HG03095 (cell line): ENCODE measurements around the gene BCAP31.
"Not testable (repeated sequence)": the region's sequence is repeated elsewhere in the genome, so short reads cannot be mapped to it uniquely, and the experiment has no call there.

Experiments used
- ATAC-seq: cut with Tn5 transposase; IDR thresholded peaks from one replicate; pipeline ENCODE4 v1.9.1; 2021; ENCODE audit warnings: moderate library complexity; ENCODE audit not compliant: unreplicated experiment

BCAP31 gene

DNA sequence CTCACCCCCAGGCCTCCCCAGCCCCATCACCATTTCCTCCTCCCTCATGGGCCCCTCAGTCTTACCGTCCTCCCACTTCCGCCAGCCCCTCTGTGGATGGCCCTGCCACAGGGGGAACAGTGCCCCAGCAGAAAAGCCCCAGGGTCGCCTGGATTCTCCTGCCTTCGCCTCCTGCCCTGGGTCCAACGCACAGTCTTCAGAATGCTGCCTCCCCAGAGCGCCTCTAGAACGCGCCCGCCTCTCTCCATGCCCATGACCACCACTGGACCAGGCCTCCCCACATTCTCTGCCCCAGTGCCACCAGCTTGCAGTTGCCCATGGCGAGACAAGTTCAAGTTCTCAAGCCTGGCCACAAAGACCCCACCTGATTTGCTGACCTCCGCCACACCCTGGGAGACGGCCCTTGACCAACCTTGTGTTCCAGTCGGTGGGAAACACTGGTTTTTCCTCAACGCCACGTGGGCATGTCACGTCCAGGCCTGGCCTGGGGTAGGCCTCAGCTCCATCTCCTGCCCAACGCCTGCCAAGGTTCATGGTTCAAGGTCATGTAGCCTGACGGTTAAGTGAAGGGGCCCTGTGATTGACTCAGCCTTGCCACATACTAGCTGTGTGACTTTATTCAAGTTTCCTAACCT lies 39.2 kb upstream of the BCAP31 start:
- no peak for ATAC-seq

DNA sequence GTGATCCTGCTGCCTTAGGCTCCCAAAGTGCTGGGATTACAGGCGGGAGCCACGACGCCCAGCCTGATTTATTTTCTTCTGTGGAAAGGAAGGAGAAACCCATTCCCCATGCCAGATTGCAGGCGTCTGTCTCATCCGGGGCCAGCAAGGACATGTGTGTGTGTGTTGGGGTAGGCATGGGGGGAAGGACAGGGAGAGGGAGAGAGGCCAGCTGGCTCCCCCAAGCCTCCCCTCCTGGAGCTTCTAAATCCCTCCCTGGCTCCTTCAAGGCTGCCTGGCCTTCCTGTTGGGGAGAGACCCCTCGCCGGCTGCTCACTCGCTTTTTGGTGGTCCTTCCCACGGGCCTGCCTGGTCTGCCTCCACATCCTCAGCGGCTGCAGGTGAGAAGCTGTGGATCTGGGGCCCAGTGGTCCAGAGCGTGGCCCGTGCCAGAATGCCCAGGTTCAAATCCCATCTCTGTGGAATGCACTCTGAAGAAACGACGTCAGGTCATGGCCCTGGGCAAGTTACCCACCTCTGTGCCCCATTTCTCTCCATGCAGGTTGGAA lies 38.5 kb upstream of the BCAP31 start:
- no peak for ATAC-seq

DNA sequence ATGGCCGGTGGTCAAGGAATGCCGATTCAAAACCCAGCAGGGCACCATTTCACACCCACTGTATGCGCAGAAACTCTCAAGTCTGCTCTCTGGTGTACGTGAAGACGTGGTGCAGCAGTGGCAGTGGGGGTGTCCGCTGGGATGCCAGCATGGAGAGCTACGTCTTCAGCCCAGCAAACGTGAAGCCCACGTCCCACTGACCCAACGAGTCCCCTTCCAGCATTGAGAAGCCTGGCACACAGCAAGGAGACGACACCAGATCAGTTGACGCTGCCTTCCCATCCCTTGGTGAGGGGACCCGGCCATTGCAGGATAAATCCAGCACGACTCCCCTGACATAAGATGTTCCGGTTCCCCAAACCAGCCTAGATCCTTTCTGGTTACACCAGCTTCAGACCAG lies 37.7 kb upstream of the BCAP31 start:
- ATAC-seq = no peak

DNA sequence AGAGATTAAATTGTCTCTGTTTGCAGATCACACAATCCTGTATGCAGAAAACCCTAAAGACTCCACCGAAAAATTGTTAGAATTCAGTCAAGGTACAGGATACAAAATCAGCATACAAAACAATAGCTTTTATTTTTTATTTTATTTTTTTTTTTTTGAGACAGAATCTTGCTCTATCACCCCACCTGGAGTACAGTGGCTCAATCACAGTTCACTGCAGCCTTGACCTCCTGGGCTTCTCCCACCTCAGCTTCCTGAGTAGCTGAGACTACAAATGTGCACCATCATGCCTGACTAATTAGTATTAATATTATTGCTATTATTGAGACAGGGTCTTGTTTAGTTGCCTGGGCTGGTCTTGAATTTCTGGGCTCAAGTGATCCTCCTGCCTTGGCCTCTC lies 30.9 kb upstream of the BCAP31 start:
- no peak for ATAC-seq

DNA sequence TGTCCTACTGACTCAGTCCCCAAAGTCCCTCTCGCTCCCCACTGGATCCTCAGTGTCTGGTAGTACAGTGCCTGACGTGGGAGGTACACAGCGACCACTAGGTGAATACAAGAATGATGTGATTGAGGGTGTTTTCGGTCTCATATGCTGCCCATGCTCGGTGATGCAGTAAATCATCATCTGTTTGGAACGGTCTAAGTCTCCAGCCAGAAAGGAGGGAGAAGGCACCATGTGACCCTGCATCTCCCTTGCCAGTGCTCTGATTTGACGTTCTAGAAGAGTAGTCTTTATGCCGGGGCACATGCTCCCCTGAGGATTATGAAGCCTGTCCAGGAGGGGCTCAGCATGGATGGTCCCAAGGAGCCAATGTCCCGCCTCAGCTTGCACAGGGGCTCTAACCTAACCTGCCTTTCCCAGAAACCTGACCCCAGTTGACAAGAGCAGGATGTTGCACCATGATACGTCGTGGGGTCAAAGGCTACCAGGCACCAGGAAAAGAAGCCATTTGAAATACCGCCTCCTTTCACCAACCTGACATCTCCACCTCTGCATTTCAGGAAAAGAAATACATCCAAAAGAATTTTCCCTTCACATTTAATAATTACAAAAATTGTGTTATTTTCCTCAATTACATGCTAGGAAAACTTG lies 26.1 kb upstream of the BCAP31 start:
- ATAC-seq = no peak

DNA sequence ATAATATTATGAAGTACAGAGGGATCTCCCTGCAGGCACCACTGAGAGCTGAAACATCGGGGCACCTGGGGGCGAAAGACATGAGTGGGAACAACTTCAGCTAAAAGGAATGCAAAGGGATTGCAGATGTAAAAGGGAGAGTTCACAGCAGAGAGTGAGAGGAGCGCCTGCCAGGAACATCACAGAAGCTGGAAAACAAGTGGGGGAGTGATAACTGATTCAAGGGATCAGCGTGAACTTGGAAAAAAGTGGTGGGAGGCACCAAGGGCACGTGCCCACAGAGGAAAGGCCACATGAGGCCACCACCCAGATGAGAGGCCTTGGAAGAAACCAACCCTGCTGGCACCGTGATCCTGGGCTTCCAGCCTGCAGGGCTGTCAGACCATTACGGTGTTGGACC lies 24.8 kb upstream of the BCAP31 start:
- ATAC-seq = not testable (repeated sequence)

DNA sequence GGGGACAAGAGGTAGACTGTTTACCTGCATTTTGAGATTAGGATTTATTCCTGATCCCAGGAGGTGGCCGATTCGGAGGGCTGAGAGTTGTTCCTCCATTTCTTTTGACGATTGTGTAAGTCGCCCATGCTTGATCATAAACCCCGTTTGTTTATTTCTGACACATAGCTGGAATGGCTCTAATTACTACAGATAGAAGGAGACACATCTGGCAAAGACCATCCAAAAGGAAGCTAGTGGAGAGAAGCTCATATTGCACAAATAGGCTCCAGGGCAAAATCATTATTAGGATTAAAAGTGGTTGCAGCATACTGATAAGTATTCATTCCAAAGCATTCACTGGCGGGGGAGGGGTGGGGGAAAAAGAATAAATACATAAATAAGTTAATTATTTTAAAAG lies 22.8 kb upstream of the BCAP31 start:
- ATAC-seq = not testable (repeated sequence)

DNA sequence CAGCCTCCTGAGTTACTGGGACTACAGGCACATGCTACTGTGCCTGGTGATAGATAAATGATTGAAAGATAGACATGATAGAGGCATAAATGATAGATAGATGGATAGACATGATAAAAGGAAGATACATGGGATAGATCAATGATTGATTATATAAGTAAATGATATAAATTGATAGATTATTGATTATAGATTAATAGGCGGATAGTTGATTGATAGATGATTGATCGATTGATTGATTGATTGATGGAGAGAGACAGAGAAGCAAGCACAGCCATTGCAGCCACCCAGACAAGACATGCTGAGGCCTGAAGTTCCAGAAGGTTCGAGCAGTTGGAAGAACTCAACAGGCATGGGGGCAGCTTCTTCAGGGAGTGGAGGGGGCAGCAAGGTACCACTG lies 22.2 kb upstream of the BCAP31 start:
- no peak for ATAC-seq

DNA sequence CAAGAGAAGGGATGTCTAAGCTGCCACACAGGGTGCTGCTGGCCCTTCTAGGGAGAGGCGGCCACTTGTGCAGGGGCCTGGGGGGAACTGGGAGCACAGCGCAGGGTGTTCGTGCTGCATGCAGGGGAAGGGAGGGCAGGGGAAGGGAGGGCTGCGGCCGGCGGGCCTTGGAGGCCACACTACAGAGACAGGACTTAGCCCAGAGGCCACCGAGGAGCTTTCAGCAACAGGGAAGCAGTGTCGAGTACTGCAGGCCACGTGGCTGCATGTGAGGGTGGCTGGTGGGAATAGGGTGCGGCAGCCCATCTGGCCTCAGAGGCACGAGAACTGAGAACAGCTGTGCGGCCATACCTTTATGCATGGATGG lies 20.9 kb upstream of the BCAP31 start:
- not testable (repeated sequence) for ATAC-seq

DNA sequence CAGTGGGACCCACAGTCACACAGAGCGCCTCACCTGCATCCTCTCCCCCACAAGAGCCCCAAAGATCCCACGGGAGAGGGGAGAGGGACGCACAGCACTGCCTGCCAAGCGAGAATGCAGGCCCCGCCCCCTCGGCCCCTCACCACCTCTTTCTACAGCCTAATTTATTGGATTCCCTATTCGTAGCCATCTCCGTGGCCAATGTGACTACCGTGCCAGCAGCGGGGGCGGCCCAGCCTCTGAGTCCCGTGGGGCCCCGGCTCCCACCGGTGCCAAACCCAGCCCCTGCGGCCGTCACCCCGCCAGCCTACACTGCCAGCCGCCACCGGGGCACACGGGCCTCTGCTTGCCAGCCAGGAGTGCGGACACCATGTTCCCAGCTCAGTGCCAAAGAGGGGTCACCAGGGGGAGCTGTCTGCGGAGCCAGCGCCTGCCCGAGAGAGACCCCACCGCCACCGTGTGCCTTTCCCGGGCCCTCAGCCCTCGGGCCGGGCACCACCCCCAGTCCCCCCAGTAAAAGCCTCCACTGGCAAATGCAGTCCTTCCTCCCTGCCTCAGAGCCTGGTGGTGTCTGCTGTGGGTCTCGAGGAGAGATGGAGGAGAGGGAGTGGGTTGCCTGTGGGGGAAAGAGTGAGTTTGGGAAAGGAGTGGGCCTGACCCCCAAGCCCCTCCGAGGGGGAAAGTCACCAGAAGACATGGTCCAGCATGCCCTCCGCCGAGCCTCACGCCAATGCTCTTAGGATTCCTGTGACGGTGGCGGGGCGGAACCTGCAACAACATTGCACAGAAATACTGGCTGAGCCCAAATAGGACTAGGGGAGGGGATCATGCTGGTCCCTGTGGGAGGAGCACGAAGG lies 20.3 kb upstream of the BCAP31 start:
- no peak for ATAC-seq

DNA sequence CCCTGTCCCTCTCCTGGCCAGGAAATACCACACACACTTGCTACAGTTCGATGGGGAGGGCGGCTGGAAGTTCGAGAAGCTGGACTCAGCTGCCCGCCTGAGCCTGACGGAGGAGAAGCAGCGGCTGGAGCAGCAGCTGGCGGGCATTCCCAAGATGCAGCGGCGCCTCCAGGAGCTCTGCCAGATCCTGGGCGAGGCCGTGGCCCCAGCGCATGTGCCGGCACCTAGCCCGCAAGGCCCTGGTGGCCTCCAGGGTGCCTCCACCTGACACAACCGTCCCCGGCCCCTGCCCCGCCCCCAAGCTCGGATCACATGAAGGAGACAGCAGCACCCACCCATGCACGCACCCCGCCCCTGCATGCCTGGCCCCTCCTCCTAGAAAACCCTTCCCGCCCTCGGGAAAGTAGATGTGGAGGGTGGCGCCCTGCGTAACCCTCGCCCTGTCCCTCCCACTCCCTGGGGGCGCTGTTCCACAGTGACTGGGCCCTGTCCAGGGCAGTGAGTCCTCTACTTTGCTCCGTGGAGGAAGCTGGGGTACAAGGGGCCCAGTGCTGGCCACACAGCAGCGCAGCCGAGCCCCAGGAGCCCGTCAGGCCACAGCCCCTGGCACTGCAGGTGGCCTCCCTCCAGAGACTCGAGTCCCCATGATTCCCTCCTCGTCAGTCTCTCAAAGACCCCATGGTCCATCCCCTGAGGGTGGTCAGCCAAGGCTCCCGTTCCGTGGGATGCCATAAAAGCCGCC lies 19.5 kb upstream of the BCAP31 start:
- ATAC-seq = not testable (repeated sequence)

DNA sequence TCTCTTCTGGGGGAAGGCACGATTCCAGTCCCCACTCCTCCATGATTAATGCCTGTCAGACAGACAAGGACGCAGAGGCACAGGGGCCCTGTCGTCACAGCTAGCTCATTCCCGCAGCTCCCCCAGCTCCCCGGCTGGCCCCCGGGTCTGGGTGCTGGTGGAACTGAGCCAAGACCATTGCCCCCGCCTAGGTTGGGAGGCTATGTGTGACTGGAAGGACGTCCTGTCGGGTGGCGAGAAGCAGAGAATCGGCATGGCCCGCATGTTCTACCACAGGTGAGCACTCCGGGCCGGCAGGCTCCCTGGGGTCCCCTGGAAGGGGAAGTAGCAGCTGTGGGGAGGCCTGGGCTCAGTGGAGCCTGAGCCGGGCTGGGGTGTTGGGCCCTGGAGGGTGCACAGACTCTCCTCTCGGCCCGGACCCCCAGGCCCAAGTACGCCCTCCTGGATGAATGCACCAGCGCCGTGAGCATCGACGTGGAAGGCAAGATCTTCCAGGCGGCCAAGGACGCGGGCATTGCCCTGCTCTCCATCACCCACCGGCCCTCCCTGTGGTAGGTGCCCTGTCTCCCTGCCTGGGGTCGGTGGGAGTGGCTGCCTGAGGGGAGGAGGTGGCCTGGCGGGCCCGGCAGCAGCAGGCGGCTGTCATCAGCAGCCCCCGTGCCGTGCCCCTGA lies 18.7 kb upstream of the BCAP31 start:
- not testable (repeated sequence) for ATAC-seq

DNA sequence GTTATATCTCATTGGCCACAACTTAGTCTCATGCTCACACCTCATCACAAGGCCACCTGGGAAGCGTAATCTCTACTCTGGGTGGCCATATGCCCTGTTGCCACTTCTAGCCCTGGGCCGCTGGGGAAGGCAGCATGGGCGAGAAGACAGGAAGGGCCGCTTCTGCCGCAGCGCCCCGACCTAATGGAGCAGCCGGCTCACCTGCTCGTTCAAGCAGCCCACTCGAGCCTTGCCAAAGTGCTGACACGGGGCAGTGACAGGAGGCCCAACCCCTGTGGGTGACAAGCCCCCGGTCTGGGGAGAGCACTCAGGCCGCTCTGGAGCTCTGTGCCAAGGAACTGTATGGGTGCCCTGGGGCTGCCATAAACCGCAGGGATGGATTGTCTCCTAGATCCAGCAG lies 17.9 kb upstream of the BCAP31 start:
- ATAC-seq = not testable (repeated sequence)

DNA sequence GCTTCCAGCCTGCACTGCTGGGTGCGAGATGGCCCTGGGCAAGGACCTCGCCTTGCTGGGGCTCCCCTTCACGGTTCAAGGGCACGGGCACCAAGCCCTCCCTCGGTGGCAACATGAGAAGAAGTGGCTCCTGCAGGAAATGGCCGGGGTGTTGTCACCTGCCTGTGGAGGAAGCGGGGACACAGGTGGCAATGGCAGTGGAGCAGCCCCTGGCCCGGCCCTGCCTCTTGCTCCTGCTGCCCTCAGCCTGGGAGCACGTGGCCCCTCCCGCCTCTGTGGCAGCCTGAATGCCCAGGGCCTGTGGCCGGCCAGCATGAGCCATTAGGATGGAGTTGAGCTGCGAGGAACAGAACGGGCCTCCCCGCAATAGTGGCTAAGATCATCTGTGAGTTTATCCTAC lies 17.3 kb upstream of the BCAP31 start:
- ATAC-seq = no peak

DNA sequence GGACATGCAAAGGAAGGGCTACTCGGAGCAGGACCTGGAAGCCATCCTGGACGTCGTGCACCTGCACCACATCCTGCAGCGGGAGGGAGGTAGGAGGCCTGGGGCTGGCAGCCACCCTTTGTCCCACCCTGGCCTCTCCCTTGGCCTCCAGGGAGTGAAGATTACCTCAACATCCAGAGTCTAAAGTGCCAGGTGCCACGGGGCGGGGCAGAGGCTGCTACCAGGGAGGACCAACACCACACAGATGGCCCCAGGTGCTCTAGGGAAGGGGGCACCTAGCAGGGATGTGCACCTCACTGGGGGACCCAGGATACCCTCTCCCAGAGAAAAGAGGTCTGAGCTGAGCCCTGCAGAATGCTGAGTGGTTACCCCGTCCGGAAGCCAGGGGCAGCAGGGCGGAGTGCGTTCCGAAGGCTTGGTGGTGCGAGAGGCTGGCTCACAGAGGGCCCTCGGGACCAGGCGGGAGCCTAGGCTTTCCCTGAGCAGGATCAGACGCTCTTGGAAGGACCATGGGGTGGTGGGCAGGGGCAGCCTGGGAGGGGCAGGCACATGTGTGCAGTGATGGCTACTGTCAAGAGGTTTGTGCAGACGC lies 16.5 kb upstream of the BCAP31 start:
- no peak for ATAC-seq

DNA sequence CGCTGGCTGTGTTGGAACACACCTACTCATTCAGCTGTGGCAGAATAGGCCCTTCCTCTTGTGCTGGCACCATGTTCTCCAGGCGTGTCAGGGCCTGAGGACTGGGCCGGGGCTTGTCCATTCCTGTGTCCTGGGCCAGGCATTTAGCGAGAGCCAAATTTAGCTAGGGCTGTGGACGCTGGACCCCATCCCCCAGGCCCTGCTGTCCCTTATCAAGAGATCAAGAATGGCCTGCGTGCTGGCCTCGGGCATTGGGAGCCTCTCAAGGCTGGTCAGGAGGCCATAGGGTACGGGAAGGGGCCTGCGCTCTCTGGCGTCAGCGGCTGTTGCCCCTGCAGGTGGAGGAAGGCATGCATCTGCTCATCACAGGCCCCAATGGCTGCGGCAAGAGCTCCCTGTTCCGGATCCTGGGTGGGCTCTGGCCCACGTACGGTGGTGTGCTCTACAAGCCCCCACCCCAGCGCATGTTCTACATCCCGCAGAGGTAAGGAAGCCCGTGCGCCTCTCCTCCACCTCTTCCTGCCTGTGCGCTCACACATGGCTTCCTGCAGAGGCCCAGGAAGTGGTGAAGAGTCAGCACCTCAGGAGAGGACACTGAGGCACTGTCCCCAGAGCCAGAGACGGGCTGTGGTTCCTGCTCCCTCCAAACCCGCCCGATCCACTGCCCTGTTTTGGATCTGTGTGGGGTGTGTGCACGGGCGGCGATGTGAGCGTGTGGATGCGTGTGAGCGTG lies 15.7 kb upstream of the BCAP31 start:
- no peak for ATAC-seq

DNA sequence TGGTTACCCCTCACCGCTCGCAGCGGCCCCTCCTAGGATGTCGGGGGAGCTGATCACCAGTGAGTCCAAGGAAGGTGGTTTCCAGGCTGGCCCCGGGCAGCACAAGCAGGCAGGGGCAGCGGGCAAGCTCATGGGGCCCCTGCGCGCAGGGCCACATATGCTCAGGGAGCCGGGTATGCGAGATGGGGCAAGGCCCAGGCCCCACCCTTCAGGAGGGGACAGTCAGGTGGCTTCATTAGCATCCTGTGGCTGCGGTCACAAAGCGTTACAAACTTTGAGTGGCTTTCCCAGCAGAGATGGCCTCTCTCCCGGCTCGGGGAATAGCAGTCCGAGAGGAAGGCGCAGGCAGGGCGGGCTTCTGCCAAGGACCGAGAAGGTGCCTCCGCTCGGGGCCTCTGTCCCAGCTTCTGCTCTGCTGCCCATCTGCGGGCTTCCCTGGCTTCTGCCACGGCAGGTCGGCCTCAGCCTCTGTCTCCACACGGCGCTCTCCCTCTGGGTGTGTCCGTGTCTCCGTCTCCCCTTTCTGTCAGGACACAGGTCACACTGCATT lies 13.9 kb upstream of the BCAP31 start:
- no peak for ATAC-seq

DNA sequence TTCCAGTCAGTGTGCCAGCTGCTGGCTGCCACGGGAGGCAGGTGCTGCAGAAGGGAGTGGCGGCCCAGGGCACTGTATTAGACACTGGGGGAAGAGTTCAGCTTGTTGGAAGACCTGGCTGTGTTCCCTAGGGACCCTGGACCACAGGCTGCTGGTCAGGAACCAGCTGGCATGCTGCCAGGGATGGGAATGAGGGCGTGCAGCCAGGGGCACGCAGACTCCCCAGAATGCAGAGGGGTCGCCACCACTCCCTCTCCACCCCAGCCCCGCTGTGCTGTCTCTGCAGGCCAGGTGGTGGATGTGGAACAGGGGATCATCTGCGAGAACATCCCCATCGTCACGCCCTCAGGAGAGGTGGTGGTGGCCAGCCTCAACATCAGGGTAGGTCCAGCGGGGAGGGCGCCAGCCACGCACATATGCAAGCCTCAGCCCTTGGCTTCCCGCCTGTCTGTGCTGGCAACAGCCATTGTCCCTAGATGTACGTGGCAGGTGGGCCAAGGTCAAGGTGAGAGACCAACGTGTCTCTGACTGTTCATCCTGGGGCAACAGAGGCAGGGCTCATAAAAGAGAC lies 12.8 kb upstream of the BCAP31 start:
- no peak for ATAC-seq
